ENCODE results near the gene AKT1. TPM values are rescaled to one million over a fixed set of nuclear protein-coding genes. Genes with fewer than 3 reads are reported as not detected.
"Not testable (repeated sequence)": the region's sequence is repeated elsewhere in the genome, so short reads cannot be mapped to it uniquely, and the experiment has no call there.

AKT1 gene
- polyA plus RNA-seq, 3 donors from 2014 or later = 14.8 to 23.3 (median 21.3) TPM

GRCh38 chr14:104750753-104751057 lies 44.8 kb downstream of the AKT1 start:
- peaks cover 28 to 33% of the 10 kb centered on the region in 2 donors for H3K4me1 Mint-ChIP-seq
- DNase-seq, H3K9me3 Mint-ChIP-seq, H3K36me3 Mint-ChIP-seq: not testable (repeated sequence)
- H3K27ac Mint-ChIP-seq = peak overlapping the region in 3 of 6 donors; percentile 10 to 35 (median 22)
- peak overlapping the region in 3 of 5 donors; percentile 32 to 57 (median 35) for H3K4me3 Mint-ChIP-seq
- peaks cover 4 to 12% (median 12%) of the 10 kb centered on the region in 3 donors for H3K27me3 Mint-ChIP-seq (ENCODE audit: low read depth in 3 of 3)

DNA sequence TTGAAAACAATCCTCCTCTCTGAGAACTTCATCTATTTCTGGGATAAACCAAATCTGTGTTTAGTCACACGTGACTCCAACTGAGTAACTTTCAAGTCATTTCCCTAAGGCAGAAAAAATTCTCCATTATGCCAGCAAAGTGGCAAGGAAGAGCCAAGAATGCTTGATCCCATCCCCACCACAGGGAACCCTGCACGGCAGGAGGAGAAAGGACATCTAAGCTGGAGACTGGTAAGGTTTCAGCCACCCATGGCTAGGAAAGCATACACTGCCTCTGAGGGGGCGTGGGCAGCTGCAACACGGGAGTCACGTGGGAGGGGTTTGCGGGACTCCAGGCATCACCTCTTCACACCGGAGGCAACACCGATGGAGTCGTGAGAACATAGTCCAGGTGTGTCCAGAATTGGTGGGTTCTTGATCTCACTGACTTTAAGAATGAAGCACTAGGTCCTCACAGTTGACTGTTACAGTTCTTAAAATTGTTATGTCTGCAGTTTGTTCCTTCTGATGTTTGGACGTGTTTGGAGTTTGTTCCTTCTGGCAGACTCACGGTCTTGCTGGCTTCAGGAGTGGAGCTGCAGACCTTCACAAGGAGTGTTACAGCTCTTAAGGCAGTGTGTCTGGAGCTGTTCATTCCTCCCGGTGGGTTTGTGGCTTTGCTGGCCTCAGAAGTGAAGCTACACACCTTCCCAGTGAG lies 45.3 kb downstream of the AKT1 start:
- Mint-ChIP-seq H3K4me1 (peaks cover 26 to 32% of the 10 kb centered on the region in 2 donors), H3K4me3 (peak overlapping the region in 2 of 5 donors; percentile 51 to 61), H3K27me3 (ENCODE audit: low read depth in 3 of 3) (peaks cover 4 to 12% (median 11%) of the 10 kb centered on the region in 3 donors), H3K9me3 (no peaks in the 10 kb centered on the region), H3K27ac (peak overlapping the region in 3 of 6 donors; percentile 10 to 35 (median 28)), H3K36me3 (peaks cover 0 to 1% (median 0%) of the 10 kb centered on the region in 3 donors)
- DNase-seq = no peak

DNA sequence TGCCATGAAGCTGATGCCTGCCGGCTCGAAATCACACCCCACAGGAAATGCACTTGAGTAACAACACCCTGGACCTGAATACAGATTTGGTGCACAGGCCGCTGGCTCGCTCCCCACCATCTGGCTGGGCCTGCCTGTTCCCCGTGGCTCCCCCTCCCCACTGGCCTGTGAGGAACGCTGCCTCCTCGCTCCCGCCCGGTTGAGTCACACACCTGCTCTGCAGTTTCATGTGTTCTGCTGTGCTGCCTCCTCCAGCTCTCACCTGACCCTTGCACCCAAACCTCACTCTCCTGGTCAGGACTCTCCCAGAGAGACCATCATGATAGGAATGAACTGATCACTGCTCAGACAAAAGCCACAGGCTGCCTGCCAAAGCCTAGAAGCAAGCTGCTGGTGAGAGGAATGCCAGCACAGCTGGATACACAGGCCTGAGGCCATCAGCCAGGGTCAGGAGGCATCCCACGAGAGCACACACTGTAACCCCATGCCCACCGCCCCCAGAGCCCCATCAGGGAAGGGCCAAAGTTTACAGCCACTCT lies 46.4 kb downstream of the AKT1 start:
- Mint-ChIP-seq H3K4me3 (no peak overlapping the region), H3K27me3 (ENCODE audit: low read depth in 3 of 3) (peaks cover 4 to 8% (median 8%) of the 10 kb centered on the region in 3 donors), H3K36me3 (no peaks in the 10 kb centered on the region), H3K4me1 (peaks cover 16 to 21% of the 10 kb centered on the region in 2 donors), H3K27ac (no peak overlapping the region), H3K9me3 (no peaks in the 10 kb centered on the region)
- no peak for DNase-seq

DNA sequence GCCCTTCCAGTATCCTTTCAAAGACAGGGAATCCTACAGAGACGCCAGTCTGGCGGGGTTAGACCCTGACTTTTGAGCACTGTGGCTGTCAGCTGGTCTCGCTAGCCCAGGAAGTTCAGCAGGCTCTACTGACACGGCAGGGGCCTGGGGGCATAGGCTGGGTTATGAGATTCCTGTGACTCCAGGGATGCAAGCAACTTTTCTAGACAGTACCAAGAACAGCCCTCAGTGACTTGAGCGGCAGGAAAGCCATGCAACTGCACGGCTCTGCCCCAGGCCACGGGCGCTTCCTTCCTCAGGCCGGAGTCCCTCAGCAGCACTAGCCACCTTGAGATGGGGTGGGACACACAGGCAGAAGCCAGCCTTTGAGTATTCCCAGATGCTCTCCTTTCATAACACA lies 47.7 kb downstream of the AKT1 start:
- H3K27me3 Mint-ChIP-seq (ENCODE audit: low read depth in 3 of 3) = peaks cover 4 to 5% (median 4%) of the 10 kb centered on the region in 3 donors
- no peaks in the 10 kb centered on the region for H3K9me3 Mint-ChIP-seq
- DNase-seq = no peak

DNA sequence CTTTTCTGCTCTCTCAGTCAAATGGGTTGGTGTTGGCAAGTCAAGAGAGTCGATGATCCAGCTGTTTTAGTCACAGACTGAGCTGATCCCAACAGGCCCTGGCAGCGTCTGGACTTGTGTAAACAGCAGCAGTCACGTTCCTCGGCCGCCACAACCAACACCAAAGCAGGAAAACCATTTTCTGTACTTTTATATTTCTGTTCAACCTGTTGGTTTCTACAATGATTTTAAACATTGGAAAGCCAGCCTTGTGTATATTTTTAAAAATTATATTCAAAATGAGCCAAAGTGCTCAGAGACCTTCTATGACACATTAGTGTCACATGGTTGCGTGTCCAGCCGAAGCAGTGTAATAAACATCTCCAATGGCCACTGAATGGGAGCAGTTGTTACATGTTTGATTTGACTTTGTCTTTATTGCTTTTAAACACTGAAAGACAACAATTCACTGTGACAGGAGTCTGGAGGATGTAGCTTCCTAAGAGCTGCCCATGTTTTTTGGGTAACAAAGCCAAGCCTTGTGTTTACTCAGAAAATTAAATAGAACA lies 48.5 kb downstream of the AKT1 start:
- no peak overlapping the region for H3K27ac Mint-ChIP-seq
- peaks cover 0 to 6% of the 10 kb centered on the region in 2 donors for H3K4me1 Mint-ChIP-seq
- H3K9me3 Mint-ChIP-seq = no peaks in the 10 kb centered on the region
- no peak overlapping the region for H3K4me3 Mint-ChIP-seq
- no peaks in the 10 kb centered on the region for H3K27me3 Mint-ChIP-seq (ENCODE audit: low read depth in 3 of 3)
- no peak for DNase-seq
- no peaks in the 10 kb centered on the region for H3K36me3 Mint-ChIP-seq

More for the DNA sequence above, 47.7 kb downstream of the AKT1 start:
- Mint-ChIP-seq H3K36me3 (no peaks in the 10 kb centered on the region), H3K27ac (no peak overlapping the region), H3K4me1 (peaks cover 7 to 11% of the 10 kb centered on the region in 2 donors), H3K4me3 (no peak overlapping the region)

- Mint-ChIP-seq H3K36me3 (no peaks in the 10 kb centered on the region), H3K9me3 (no peaks in the 10 kb centered on the region), H3K4me3 (no peak overlapping the region), H3K27ac (no peak overlapping the region), H3K4me1 (peaks cover 0 to 6% of the 10 kb centered on the region in 2 donors), H3K27me3 (ENCODE audit: low read depth in 3 of 3) (no peaks in the 10 kb centered on the region)
- no peak for DNase-seq
Observed at GRCh38 chr14:104746071-104746545, 49.4 kb downstream of the AKT1 start.

DNA sequence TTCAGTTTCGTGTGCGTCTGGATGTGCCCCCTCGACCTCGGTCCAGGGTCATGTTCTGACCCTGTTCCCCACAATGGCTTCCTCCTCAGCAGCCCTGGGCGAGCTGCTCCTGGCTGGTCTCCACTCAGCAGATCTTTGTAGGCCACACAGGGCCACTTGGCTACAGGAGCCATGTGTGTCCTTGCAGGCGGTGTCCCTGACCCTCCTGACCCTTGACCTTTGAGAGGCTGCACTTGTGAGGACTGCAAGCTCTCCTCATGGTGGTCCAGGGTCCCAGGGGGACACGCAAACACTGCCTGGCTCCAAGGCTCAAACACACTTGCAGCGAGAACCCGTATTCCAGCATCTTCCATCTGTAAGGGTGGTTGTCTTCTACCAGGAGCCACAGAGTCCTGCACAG lies 50.1 kb downstream of the AKT1 start:
- H3K4me1 Mint-ChIP-seq = peaks cover 0 to 3% of the 10 kb centered on the region in 2 donors
- DNase-seq = no peak
- no peak overlapping the region for H3K27ac Mint-ChIP-seq
- no peaks in the 10 kb centered on the region for H3K9me3 Mint-ChIP-seq
- no peak overlapping the region for H3K4me3 Mint-ChIP-seq
- H3K27me3 Mint-ChIP-seq (ENCODE audit: low read depth in 3 of 3) = no peaks in the 10 kb centered on the region
- H3K36me3 Mint-ChIP-seq = no peaks in the 10 kb centered on the region

DNA sequence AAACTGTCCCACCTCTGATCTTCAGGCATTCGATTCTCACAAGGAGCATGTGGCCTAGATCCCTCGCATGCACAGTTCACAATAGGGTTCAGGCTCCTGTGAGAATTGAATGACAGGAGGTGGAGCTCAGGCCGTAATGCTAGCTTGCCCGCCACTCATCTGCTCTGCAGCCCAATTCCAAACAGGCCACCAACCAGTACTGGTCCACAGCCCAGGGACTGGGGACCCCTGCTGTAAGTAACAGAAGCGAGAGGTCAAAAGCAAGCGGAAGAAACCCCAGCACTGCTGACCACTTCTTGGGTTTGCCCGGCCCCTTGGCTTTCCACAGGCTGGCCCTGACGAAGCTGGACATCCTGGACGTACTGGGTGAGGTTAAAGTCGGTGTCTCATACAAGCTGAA lies 51.1 kb downstream of the AKT1 start:
- Mint-ChIP-seq H3K27ac (no peak overlapping the region), H3K27me3 (ENCODE audit: low read depth in 3 of 3) (no peaks in the 10 kb centered on the region), H3K4me1 (peaks cover 0 to 3% of the 10 kb centered on the region in 2 donors), H3K9me3 (no peaks in the 10 kb centered on the region), H3K4me3 (no peak overlapping the region), H3K36me3 (no peaks in the 10 kb centered on the region)
- no peak for DNase-seq

DNA sequence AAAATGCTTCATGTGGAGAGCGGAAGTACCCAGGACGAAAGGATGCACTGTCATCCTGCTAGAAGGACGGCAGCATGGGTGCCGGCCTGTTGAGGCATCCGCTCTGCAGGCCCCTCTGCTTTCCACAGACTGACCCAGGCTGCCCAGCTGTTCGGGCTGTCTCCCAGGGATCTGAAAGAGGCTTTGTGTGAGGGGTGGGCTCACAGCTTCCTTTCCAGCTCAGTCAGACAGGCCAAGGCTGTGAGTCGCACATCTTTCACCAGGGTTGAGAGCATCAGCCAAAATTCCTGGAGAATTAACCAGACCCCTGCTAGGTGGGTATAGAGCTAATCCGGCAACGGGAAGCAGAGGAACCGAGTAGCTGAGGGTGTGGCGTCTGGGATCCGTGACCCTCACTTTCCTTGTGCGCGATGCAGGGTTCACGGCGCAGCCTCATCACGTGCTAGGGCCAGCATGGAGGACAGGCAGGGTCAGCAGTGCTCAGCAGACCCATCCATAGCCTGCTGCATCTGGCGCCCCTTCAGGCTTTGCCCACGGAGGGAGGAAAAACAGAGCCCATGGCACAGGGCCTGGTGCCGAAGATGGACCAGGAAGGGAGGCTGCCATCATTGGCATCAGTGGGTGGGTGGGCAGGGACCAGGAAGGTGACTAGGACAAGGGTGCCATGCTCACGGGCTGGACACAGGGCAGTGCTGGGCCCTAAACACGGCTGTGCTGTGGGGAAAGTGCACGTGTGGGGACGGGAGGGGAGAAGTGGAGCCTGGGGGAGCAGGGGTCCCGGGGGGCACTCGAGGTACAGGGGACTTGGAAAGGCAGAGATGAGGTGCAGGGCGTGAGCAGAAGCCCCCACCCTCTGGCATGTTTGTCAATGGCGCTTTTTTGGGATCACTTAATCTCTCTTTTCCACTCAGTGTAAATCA lies 51.8 kb downstream of the AKT1 start:
- H3K4me1 Mint-ChIP-seq = peaks cover 0 to 2% of the 10 kb centered on the region in 2 donors
- no peak overlapping the region for H3K4me3 Mint-ChIP-seq
- no peaks in the 10 kb centered on the region for H3K36me3 Mint-ChIP-seq
- H3K27ac Mint-ChIP-seq = no peak overlapping the region
- H3K9me3 Mint-ChIP-seq = no peaks in the 10 kb centered on the region
- DNase-seq = no peak
- no peaks in the 10 kb centered on the region for H3K27me3 Mint-ChIP-seq (ENCODE audit: low read depth in 3 of 3)

GRCh38 chr14:104742586-104743455 lies 52.7 kb downstream of the AKT1 start:
- Mint-ChIP-seq H3K27me3 (ENCODE audit: low read depth in 3 of 3) (no peaks in the 10 kb centered on the region), H3K4me3 (no peak overlapping the region), H3K4me1 (no peaks in the 10 kb centered on the region), H3K27ac (no peak overlapping the region), H3K36me3 (no peaks in the 10 kb centered on the region), H3K9me3 (no peaks in the 10 kb centered on the region)
- no peak for DNase-seq

GRCh38 chr14:104741803-104742251 lies 53.7 kb downstream of the AKT1 start:
- Mint-ChIP-seq H3K27ac (no peak overlapping the region), H3K27me3 (ENCODE audit: low read depth in 3 of 3) (no peaks in the 10 kb centered on the region), H3K36me3 (no peaks in the 10 kb centered on the region), H3K4me3 (no peak overlapping the region), H3K4me1 (no peaks in the 10 kb centered on the region), H3K9me3 (no peaks in the 10 kb centered on the region)
- DNase-seq = no peak

DNA sequence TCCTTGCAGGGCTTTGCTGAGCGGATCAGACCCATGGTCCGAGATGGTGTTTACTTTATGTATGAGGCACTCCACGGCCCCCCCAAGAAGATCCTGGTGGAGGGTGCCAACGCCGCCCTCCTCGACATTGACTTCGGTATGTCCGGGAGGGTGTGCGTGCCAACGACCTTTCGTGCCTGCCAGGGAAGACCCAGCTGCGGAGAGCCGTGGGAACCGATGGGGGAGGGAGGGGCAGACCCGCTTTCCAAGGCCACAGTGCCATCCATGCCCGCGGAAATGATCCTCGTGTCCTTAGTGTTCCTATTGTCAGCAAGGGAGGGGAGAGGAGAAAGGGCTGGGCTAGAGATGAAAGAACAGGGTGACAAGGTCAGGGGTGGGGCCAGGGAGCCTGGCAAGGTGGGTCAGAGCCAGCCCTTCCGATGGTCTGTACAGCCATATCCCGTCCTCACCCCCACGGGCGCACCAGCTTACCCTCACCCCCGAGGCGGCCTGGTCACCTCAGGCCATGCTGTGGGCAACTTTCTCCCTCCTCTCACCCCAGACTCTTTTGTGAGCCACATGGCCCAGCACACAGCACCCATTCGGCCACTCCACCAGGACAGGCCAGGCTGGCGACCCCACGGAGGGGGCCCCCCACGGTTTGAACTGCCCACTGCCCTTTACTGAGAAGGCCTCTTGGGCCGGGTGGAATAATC lies 54.3 kb downstream of the AKT1 start:
- H3K4me1 Mint-ChIP-seq = no peaks in the 10 kb centered on the region
- no peak for DNase-seq
- no peaks in the 10 kb centered on the region for H3K9me3 Mint-ChIP-seq
- H3K27me3 Mint-ChIP-seq (ENCODE audit: low read depth in 3 of 3) = peaks cover 0 to 2% (median 0%) of the 10 kb centered on the region in 3 donors
- no peak overlapping the region for H3K4me3 Mint-ChIP-seq
- no peak overlapping the region for H3K27ac Mint-ChIP-seq
- H3K36me3 Mint-ChIP-seq = no peaks in the 10 kb centered on the region

Data from immature natural killer cell (primary cell).